Breast epithelium (tissue), 4 donors: ENCODE results near the gene ST14. TPM values are rescaled to one million over a fixed set of nuclear protein-coding genes. Genes with fewer than 3 reads are reported as not detected.
A peak's percentile ranks its signal among the peaks of the same experiment; 100 is the strongest.

Source experiments
- DNase-seq, 2 donors: peaks; one replicate each; pipeline ENCODE4 v3.0.0-alpha.2; 2019; ENCODE audit warnings: low spot score in 2 of 2
- H3K27ac ChIP-seq, 2 donors: fragments of 200-600 bp; sonication (generic) in 1 of 2; one replicate each; pipeline ENCODE4 v1.5.1; 2016 to 2019; ENCODE audit warnings: mild to moderate bottlenecking in 1 of 2
- H3K27me3 ChIP-seq, 2 donors: fragments of 200-600 bp; sonication (generic) in 1 of 2; one replicate each; pipeline versions ENCODE4 v1.5.1 to v1.6.0; 2017 to 2019; ENCODE audit warnings: control low read depth in 1 of 2, mild to moderate bottlenecking in 1 of 2
- H3K36me3 ChIP-seq: fragments of 200-600 bp; one replicate; pipeline ENCODE4 v1.5.1; 2019
- H3K4me1 ChIP-seq, 2 donors: fragments of 200-600 bp; sonication (generic); one replicate each; pipeline ENCODE4 v1.5.1; 2016 to 2019; ENCODE audit warnings: control low read depth in 1 of 2
- H3K4me3 ChIP-seq, 3 donors: fragments of 200-600 bp; sonication (generic); 1 replicate in 2 of 3; 2 replicates in 1 of 3; pipeline ENCODE4 v1.5.1; 2016 to 2019; ENCODE audit warnings: mild to moderate bottlenecking in 3 of 3, moderate library complexity in 2 of 3
- H3K9me3 ChIP-seq, 2 donors: fragments of 200-600 bp; sonication (generic) in 1 of 2; one replicate each; pipeline ENCODE4 v1.5.1; 2016 to 2019; ENCODE audit warnings: control low read depth in 1 of 2
- POLR2A ChIP-seq: fragments of 450-650 bp; IDR thresholded peaks from one replicate; pipeline ENCODE4 v1.6.1; 2016; ENCODE audit warnings: antibody characterized with exemption, mild to moderate bottlenecking, moderate library complexity
- POLR2AphosphoS5 ChIP-seq, 3 donors: sonication (generic); formaldehyde crosslinking; IDR thresholded peaks; one replicate each; pipeline ENCODE4 v1.6.1; 2017; ENCODE audit warnings: antibody characterized with exemption in 3 of 3
- intact Hi-C: fragments of 100-400 bp; cut with DNase I; formaldehyde crosslinking; loops from one replicate; pipeline ENCODE4 v1.15.1; 2023; ENCODE audit warnings: low total_unique reads
- total RNA-seq, 3 donors: library from RNA; depleted of rRNA; stranded (reverse); fragments of >200 nt; gene quantifications; one replicate each; pipeline ENCODE4 v1.1.0, GENCODE V29; 2016
- TF ChIP-seq, protein P1 (sequence below), 3 donors: fragments of 450-650 bp; IDR thresholded peaks; one replicate each; pipeline ENCODE4 v1.5.1; 2016 to 2017; ENCODE audit warnings: antibody characterized with exemption in 3 of 3, mild to moderate bottlenecking in 3 of 3, moderate library complexity in 3 of 3

ST14 gene
- total RNA-seq, 3 donors from 2014 or later = 9.9 to 89.0 (median 48.5) TPM

DNA sequence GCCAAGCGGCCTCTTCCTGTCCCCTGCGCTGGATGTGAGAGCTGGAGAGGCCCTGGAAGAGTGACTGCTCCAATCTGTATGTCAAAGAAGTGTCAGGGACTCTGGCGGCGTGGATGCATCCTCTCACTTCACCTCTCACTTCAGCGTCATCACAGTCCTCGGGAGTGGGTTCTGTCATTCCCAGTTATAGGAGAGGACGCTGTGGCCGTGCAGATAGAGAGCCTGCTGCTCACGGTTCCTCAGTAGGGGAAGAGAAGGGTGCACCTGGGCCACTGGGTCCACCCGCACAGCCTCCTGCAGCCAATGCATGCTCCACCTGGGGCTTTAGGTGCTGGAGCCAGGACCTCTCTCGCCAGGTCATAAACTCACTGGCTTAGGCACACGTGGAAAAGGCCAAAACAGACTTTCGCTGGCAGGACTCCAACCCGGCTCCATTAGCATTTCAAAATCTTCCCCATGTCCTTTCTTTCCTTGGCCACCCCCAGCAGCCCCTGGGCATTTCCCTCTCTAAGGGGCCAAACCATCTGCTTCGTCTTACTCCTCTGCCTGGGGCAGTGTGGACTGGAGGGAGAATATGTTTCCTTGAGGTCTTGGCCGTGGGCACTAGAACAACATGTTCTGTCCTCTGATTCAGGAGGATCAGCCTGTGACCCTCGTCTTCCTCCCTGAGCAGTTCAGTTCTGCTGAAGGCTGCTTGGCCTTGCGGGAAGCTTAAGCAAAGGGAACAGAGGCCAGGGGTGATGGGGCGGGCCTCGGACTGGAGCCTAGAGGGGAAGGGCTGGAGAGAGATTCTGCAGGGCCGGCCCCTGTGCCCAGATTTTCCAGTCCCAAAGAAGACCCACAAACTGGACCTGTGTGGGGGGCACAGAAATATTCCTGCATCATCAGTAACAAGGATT lies 57.8 kb downstream of the ST14 start:
- Histone ChIP-seq H3K4me3 (no peak overlapping the region), H3K27ac (no peak overlapping the region), H3K36me3 (no peaks in the 10 kb centered on the region), H3K4me1 (no peaks in the 10 kb centered on the region), H3K9me3 (no peaks in the 10 kb centered on the region), H3K27me3 (no peaks in the 10 kb centered on the region)
- intact Hi-C loops = no loop called here
- TF ChIP-seq POLR2A = no peak
- no peak for TF ChIP-seq POLR2AphosphoS5 (IDR thresholded peaks at IDR 0.05)
- TF ChIP-seq, protein P1, sequence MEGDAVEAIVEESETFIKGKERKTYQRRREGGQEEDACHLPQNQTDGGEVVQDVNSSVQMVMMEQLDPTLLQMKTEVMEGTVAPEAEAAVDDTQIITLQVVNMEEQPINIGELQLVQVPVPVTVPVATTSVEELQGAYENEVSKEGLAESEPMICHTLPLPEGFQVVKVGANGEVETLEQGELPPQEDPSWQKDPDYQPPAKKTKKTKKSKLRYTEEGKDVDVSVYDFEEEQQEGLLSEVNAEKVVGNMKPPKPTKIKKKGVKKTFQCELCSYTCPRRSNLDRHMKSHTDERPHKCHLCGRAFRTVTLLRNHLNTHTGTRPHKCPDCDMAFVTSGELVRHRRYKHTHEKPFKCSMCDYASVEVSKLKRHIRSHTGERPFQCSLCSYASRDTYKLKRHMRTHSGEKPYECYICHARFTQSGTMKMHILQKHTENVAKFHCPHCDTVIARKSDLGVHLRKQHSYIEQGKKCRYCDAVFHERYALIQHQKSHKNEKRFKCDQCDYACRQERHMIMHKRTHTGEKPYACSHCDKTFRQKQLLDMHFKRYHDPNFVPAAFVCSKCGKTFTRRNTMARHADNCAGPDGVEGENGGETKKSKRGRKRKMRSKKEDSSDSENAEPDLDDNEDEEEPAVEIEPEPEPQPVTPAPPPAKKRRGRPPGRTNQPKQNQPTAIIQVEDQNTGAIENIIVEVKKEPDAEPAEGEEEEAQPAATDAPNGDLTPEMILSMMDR (IDR thresholded peaks at IDR 0.05) = no peak
- peak in 1 of 2 donors; percentile 17 for DNase-seq

DNA sequence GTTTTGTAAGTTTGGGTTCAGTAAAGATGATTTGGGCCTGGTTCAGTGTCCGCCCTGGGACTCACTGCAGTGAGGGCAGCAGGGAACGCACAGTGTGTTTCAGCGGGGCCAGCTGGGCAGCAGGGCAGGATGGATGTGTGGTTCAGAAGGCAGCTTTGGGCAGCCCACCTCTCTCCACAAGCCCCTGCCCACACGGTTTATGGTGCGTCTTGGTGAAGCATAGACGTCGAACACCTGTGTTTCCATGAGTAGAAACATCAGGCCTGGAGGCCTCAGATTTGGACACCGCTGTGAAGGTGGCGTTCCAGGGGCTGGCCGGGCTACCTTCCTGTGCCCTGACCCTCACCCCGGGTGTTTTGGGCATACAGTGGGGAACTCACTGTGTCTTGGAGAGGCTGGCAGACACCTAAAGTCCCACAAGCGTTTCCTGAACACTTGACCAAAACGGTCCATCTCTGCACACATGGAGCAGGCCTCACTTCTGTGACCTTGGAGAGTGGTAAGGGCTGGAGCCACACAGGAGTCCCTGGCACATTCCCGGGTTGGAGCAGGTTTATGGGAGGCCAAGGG lies 59.0 kb downstream of the ST14 start:
- intact Hi-C loops = no loop called here
- TF ChIP-seq, protein P1 (IDR thresholded peaks at IDR 0.05) = no peak

DNA sequence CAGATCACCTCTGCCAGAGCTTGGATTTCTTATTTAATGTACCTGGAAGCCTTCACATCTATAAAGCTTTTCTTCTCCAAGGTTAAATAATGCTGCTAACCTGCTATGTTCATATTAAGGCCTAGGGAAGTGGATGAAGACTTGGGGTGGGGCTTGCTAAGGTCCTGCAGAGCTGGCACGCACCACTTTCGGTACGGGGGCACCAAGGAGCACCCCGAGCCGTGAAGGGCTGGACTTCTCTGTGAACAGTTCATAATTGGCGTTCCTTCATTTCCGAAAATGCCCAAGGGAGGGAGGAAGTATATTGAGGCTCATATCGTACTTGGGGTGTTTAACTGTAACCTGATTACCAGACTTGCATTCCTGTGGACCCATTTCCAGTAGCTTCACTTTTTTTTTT lies 59.6 kb downstream of the ST14 start:
- intact Hi-C loops = no loop called here
- Histone ChIP-seq H3K4me1 (no peaks in the 10 kb centered on the region), H3K27ac (no peak overlapping the region), H3K9me3 (no peaks in the 10 kb centered on the region), H3K36me3 (no peaks in the 10 kb centered on the region), H3K27me3 (no peaks in the 10 kb centered on the region), H3K4me3 (no peak overlapping the region)
- DNase-seq = no peak
- TF ChIP-seq, protein P1 (IDR thresholded peaks at IDR 0.05) = no peak
- no peak for TF ChIP-seq POLR2A
- no peak for TF ChIP-seq POLR2AphosphoS5 (IDR thresholded peaks at IDR 0.05)

More for the DNA sequence above, 59.0 kb downstream of the ST14 start:
- Histone ChIP-seq H3K4me1 (no peaks in the 10 kb centered on the region), H3K4me3 (no peak overlapping the region), H3K9me3 (no peaks in the 10 kb centered on the region), H3K27me3 (no peaks in the 10 kb centered on the region), H3K36me3 (no peaks in the 10 kb centered on the region), H3K27ac (no peak overlapping the region)
- DNase-seq = peak in 1 of 2 donors; percentile 15

DNA sequence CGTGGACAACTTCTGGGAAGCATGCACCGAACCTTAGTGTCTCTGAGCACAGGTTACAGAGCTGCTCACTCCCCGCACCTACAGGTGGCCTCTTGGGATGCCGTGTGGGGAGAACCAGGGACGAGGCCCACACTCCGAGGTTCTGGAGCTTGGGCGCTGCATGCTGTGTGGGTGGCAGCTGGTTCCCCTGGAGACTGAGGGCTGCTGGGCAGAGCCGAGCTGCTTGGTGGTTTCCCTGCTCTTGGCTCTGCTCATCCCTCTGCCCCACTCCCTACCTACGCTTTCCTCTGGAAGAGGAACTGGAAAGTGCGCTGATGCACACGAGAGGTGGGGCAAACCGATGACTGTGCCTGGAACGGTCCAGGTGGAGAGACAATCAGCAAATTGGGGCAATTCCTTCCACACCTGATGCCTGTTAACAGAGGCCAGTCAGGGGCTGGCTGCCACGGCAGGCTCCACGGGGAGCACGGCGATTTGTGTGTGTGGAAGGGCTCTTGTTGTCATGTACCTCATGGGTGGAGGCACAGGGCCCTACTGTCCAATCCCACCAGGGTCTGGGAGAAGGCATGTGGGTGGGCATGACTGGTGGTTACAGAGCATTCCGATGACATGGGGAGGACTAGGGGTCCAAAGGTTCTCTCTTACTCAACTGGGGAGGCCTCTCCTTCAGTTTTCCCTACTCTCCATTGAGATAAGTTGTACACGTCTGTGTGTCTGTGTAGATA lies 60.9 kb downstream of the ST14 start:
- intact Hi-C loops = no loop called here
- no peaks in the 10 kb centered on the region for H3K4me1 ChIP-seq
- no peak overlapping the region for H3K27ac ChIP-seq
- TF ChIP-seq POLR2A = no peak
- no peak for TF ChIP-seq POLR2AphosphoS5 (IDR thresholded peaks at IDR 0.05)
- TF ChIP-seq, protein P1 (IDR thresholded peaks at IDR 0.05) = no peak
- H3K9me3 ChIP-seq = no peaks in the 10 kb centered on the region
- H3K4me3 ChIP-seq = no peak overlapping the region
- no peaks in the 10 kb centered on the region for H3K27me3 ChIP-seq
- no peak for DNase-seq
- H3K36me3 ChIP-seq = no peaks in the 10 kb centered on the region
